PFSK-1 (cell line): ENCODE data around the gene CTSO.

Experiments
- POLR2AphosphoS5 ChIP-seq: IDR thresholded peaks from 2 replicates; pipeline ENCODE4 v1.6.1; 2012; ENCODE audit warnings: low read depth, mild to moderate bottlenecking, control low read depth, low read length, moderate library complexity
- SIN3A ChIP-seq: IDR thresholded peaks from 2 replicates; pipeline ENCODE4 v1.6.1; 2012; ENCODE audit warnings: mild to moderate bottlenecking, low read length, moderate library complexity, borderline replicate concordance; ENCODE audit not compliant: insufficient read depth
- TAF1 ChIP-seq: IDR thresholded peaks from 2 replicates; pipeline ENCODE4 v1.6.1; 2012; ENCODE audit warnings: low read length, control low read depth, borderline replicate concordance; ENCODE audit not compliant: insufficient read depth

- no peak for TF ChIP-seq POLR2AphosphoS5
- TF ChIP-seq TAF1, result no peak
- no peak for TF ChIP-seq SIN3A
Observed at GRCh38 chr4:155961575-155961974, 7.9 kb upstream of the CTSO start.
